Stimulated activated CD8-positive, alpha-beta memory T cell treated with anti-CD3 and anti-CD28 coated beads, Interleukin-7, amount 100 ng/mL, for 1 hour (primary cell): Measurements from ENCODE around the gene C10orf62.
A peak's percentile ranks its signal among the peaks of the same experiment; 100 is the strongest.
"Not testable (repeated sequence)": the region's sequence is repeated elsewhere in the genome, so short reads cannot be mapped to it uniquely, and the experiment has no call there.

Experiments
- DNase-seq, 2 donors: peaks; one replicate each; pipeline ENCODE4 v3.0.0-alpha.2; 2020; ENCODE audit warnings: low read depth in 2 of 2

The C10orf62 gene

DNA sequence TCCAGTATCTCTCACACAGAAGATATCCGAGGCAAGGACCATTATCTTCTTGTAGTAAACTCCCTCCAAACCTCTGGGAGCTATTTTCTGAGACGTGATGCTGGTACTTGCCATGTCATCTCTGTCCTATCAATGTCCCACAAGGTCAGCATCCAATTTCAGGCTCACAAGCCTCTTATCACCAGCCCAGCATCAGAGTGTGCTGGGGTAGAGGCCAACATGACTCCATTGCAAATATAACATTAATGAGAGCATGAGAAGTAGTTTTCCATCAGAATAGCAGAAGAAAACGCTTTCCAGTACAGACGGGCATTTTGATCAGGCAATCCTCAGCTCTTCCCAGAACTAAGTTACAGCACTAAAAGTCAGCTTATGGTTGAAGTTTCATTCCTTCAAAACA is 38.2 kb downstream of the C10orf62 start:
- no peak for DNase-seq

GRCh38 chr10:97628228-97628627 is 38.7 kb downstream of the C10orf62 start:
- DNase-seq, result no peak

GRCh38 chr10:97629289-97629688 is 39.8 kb downstream of the C10orf62 start:
- no peak for DNase-seq

DNA sequence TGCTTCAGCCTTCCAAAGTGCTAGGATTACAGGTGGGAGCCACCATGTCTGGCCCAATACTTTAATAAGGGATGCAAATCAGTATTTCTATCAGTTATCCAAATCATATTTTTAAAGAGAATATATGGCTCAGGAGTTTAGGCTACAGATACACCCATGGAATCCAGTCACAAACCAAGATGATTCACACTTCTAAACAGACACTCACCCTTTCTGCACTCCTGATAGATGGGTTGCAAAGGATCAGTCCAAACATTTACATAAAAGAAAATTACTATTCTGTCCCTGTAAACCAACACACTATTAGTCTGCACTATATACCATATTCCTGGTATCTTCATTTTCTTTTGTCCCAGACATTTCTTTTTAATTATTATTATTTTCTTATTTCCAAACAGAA is 41.6 kb downstream of the C10orf62 start:
- DNase-seq, result no peak

GRCh38 chr10:97632949-97633884 is 43.7 kb downstream of the C10orf62 start, which contains the start of gene MORN4:
TSS of gene MORN4 (minus strand) at chr10:97633500. CDS start at chr10:97619653, 13,847 bp downstream.
- DNase-seq, result peak; percentile 80 to 81

DNA sequence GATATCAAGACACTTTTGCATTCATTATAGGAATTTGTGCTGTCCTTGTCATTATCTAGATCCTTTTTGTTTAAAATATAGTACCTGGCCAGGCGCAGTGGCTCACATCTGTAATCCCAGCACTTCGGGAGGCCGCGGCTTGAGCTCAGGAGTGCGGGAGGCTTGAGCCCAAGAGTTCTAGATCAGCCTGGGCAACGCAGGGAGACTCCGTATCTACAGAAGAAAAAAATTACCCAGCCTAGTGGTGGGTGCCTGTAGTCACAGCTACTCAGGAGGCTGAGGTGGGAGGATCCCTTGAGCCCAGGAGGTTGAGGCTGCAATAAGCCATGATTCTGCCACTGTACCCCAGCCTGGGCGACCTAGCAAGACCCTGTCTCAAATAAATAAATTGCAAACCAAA is 44.4 kb downstream of the C10orf62 start:
- DNase-seq, result no peak

DNA sequence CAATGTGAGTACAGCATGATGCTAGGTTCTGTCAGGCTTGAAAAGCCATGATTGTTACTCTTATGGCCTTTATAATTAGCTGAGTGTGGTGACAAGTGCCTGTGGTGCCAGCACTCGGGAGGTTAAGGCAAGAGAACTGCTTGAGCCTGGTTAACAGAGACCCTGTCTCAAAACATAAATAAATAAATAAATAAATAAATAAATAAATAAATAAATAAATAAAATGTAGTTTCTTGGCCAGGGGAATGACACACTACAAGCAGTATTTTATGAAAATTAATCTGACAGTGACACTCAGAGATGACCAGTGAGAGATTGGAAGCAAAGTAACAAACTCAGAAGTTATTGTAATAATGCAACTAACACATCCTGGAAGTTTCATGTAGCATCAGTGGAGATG is 46.1 kb downstream of the C10orf62 start:
- DNase-seq, result no peak

DNA sequence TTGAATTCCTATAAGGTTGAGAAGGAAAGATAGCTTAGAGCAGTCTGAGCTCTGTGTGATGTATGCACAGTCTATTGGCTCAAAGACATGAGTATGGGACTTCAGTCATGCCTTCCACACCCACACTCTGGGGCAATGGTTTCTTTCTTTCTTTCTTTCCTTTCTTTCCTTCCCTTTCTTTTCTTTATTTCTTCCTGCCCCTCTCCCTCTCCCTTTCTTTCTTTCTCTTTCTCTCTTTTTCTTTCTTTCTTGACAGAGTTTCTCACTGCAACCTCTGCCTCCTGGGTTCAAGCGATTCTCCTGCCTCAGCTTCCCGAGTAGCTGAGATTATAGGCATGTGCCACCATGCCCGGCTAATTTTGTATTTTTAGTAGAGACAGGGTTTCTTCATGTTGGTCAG is 49.6 kb downstream of the C10orf62 start:
- DNase-seq, result not testable (repeated sequence)

DNA sequence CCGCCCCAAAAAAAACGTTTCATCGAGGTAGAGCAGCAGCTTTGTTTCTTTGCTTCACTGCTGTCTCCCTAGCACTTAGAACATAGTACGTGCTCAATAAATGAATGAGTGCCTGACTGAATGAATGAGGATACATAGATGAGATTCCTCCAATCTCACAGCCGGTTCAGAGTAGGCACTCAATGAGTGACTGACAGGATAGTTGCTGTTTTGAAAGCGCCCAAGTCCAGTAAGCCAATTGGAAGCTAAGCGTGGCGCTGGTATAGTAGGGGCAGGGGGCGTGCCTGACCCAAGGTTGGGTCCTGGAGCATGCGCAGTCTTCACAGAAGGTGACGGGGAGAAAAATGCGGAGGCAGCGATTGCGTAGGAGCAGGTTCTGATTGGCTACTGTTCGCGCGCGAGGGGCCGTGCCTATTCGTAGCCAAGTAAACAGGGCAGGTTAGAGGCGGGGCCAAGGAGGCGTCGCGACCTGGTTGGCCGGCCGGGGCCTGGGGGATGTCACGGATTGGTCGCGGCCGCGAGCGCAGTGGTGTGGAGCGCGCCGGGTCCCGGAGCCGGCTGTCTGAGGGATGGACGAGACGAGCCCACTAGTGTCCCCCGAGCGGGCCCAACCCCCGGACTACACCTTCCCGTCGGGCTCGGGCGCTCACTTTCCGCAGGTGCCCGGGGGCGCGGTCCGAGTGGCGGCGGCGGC is 50.8 kb downstream of the C10orf62 start, which contains the start of gene PI4K2A:
Gene PI4K2A, plus strand, starts transcription at position 498 of the 694 bp plus-strand sequence. Its CDS starts 72 bp downstream, at position 570.
- peak; percentile 95 to 96 for DNase-seq
